GM12878 (cell line): ENCODE measurements around the gene SERPINA6. TPM values are rescaled to one million over a fixed set of nuclear protein-coding genes. Genes with fewer than 3 reads are reported as not detected.

Experiments used
- ATAC-seq: fragments of 200-7000 bp; cut with Tn5 transposase; 3 replicates; pipeline ENCODE4 v1.9.1; 2020; ENCODE audit warnings: mild to moderate bottlenecking, moderate library complexity
- BruUV-seq: library from RNA; stranded (reverse); fragments of 400-500 nt; replicated peaks from 2 replicates; lab custom pipeline; 2021; lab: Mats Ljungman, UMichigan
- CTCF ChIA-PET: fragments of 300-600 bp; sonication (Branson Sonifier 250); formaldehyde crosslinking; extraction: SDS; loops from one replicate; lab custom pipeline; 2021; ENCODE audit warnings: inconsistent platforms; lab: Yijun Ruan, JAX
- POLR2A ChIA-PET: fragments of 350-600 bp; formaldehyde crosslinking; extraction: SDS; loops from one replicate; lab custom pipeline; 2021; ENCODE audit warnings: inconsistent platforms; lab: Charles Lee
- RAD21 ChIA-PET: fragments of 300-600 bp; sonication (Branson Sonifier 250); formaldehyde crosslinking; loops from one replicate; lab custom pipeline; 2023; ENCODE audit warnings: antibody characterized with exemption; ENCODE audit not compliant: unreplicated experiment; lab: Charles Lee
- SMC1A ChIA-PET: fragments of 300-600 bp; sonication (Branson Sonifier 250); formaldehyde crosslinking; loops from one replicate; lab custom pipeline; 2023; ENCODE audit not compliant: unreplicated experiment, uncharacterized antibody; lab: Charles Lee
- DNase-seq: peaks from one replicate; pipeline ENCODE4 v3.0.0-alpha.2; 2011; ENCODE audit warnings: low read depth, low spot score
- FAIRE-seq: peaks from 3 replicates; lab custom pipeline; 2011; peaks lifted over from hg19 to GRCh38; lab: Jason Lieb, UNC
- H2AFZ ChIP-seq: 2 replicates; pipeline ENCODE4 v1.6.0; 2011; ENCODE audit warnings: low read depth, low read length, control low read depth; ENCODE audit not compliant: control insufficient read depth
- H3K27ac ChIP-seq: 2 replicates; pipeline ENCODE4 v1.5.1; 2011; ENCODE audit warnings: control low read depth; ENCODE audit not compliant: control insufficient read depth, insufficient read depth
- H3K27me3 ChIP-seq, 2 experiments: replicated peaks in 1 of 2; 2 replicates each; pipeline versions ENCODE4 v1.6.0 to v1.6.1; 2011; ENCODE audit warnings: low read length in 1 of 2; ENCODE audit not compliant: control insufficient read depth in 2 of 2, insufficient read depth in 2 of 2
- H3K36me3 ChIP-seq, 2 experiments: 2 replicates each; pipeline ENCODE4 v1.5.1; 2011; ENCODE audit warnings: low read length in 1 of 2; ENCODE audit not compliant: control insufficient read depth in 2 of 2, insufficient read depth in 2 of 2
- H3K4me1 ChIP-seq: 2 replicates; pipeline ENCODE4 v1.6.1; 2011; ENCODE audit warnings: mild to moderate bottlenecking, low read length, moderate library complexity, mixed read lengths; ENCODE audit not compliant: control insufficient read depth, insufficient read depth
- H3K4me2 ChIP-seq: 2 replicates; pipeline ENCODE4 v1.6.0; 2011; ENCODE audit warnings: control low read depth; ENCODE audit not compliant: control insufficient read depth, insufficient read depth
- H3K4me3 ChIP-seq: fragments of 200-600 bp; sonication (generic); 2 replicates; pipeline ENCODE4 v1.5.1; 2016
- H3K79me2 ChIP-seq: 2 replicates; pipeline ENCODE4 v1.6.0; 2011; ENCODE audit warnings: low read length; ENCODE audit not compliant: control insufficient read depth, insufficient read depth
- H3K9ac ChIP-seq: 2 replicates; pipeline ENCODE4 v1.8.0; 2011; ENCODE audit warnings: low read length, control low read depth, mixed read lengths; ENCODE audit not compliant: control insufficient read depth, insufficient read depth
- H3K9me3 ChIP-seq: replicated peaks from 3 replicates; pipeline ENCODE4 v1.5.1; 2011; ENCODE audit warnings: mild to moderate bottlenecking, low read length; ENCODE audit not compliant: control insufficient read depth, insufficient read depth
- H4K20me1 ChIP-seq: 2 replicates; pipeline ENCODE4 v1.6.0; 2011; ENCODE audit not compliant: control insufficient read depth, insufficient read depth
- BCL11A ChIP-seq: IDR thresholded peaks from 2 replicates; pipeline ENCODE4 v1.6.1; 2011; ENCODE audit warnings: low read depth, low read length
- CBFB ChIP-seq: IDR thresholded peaks from 2 replicates; pipeline ENCODE4 v1.6.1; 2016; ENCODE audit warnings: antibody characterized with exemption, low read depth
- HSF1 ChIP-seq: fragments of 150-350 bp; IDR thresholded peaks from 2 replicates; pipeline ENCODE4 v1.6.1; 2014; ENCODE audit warnings: mild to moderate bottlenecking, low read depth, low read length
- IRF3 ChIP-seq: fragments of 450-650 bp; IDR thresholded peaks from 2 replicates; pipeline ENCODE4 v1.6.1; 2014; ENCODE audit warnings: mild to moderate bottlenecking
- IRF5 ChIP-seq: fragments of 450-650 bp; IDR thresholded peaks from 2 replicates; pipeline ENCODE4 v1.6.1; 2017; ENCODE audit warnings: borderline replicate concordance
- JUND ChIP-seq: IDR thresholded peaks from 2 replicates; pipeline ENCODE4 v1.6.1; 2012; ENCODE audit warnings: low read depth, mild to moderate bottlenecking, low read length, improper control_type of control experiment, moderate library complexity
- TARDBP ChIP-seq: IDR thresholded peaks from 2 replicates; pipeline ENCODE4 v1.6.1; 2016; ENCODE audit warnings: borderline replicate concordance
- TCF7 ChIP-seq: IDR thresholded peaks from 2 replicates; pipeline ENCODE4 v1.6.1; 2014; ENCODE audit warnings: antibody characterized with exemption, borderline replicate concordance
- WRNIP1 ChIP-seq: IDR thresholded peaks from 2 replicates; pipeline ENCODE4 v1.6.1; 2011; ENCODE audit warnings: low read depth, low read length, improper control_type of control experiment, borderline replicate concordance
- YBX1 ChIP-seq: fragments of 450-650 bp; IDR thresholded peaks from 2 replicates; pipeline ENCODE4 v1.6.1; 2016; ENCODE audit warnings: antibody characterized with exemption
- ZBTB11 ChIP-seq: fragments of 450-650 bp; formaldehyde crosslinking; IDR thresholded peaks from 2 replicates; pipeline ENCODE4 v1.5.0; 2022; ENCODE audit warnings: mild to moderate bottlenecking, missing genetic modification characterization
- ZNF274 ChIP-seq: IDR thresholded peaks from one replicate; pipeline ENCODE4 v1.8.0; 2011; ENCODE audit not compliant: insufficient read length, insufficient read depth
- ZNF384 ChIP-seq: IDR thresholded peaks from 2 replicates; pipeline ENCODE4 v1.6.1; 2012; ENCODE audit warnings: low read depth, mild to moderate bottlenecking, low read length, improper control_type of control experiment, borderline replicate concordance
- WGBS: methylation state at CpG from one replicate; pipeline ENCODE4 v1.1.6; 2016; ENCODE audit warnings: low lambda C conversion rate; ENCODE audit not compliant: insufficient replicate concordance, insufficient coverage; ENCODE audit errors: missing lambda C conversion rate; 5-methylcytosine and 5-hydroxymethylcytosine counted together
- in situ Hi-C: fragments of 300-500 bp; cut with MboI; formaldehyde crosslinking; loops from 9 replicates; pipeline ENCODE4 v1.14.3; 2018; ENCODE audit warnings: mixed read lengths
- intact Hi-C: fragments of 100-400 bp; cut with micrococcal nuclease; formaldehyde crosslinking; loops from one replicate; pipeline ENCODE4 v1.14.2; 2022; ENCODE audit not compliant: unreplicated experiment
- polyA plus RNA-seq, 11 experiments: library from polyadenylated mRNA; depleted of rRNA in 4 of 11; unstranded in 6 of 11; stranded (reverse) in 5 of 11; fragments of >200 nt; fragmentation: Nextera tagmentation in 4 of 11; fragmentation: Illumina TruSeq in 1 of 11; extraction: Ambion mirVana in 4 of 11; extraction: Trizol in 1 of 11; gene quantifications; 1 replicate in 1 of 11; 2 replicates in 10 of 11; pipeline versions ENCODE4 v1.2.1 to v1.2.3, GENCODE V29; 2011 to 2016; ENCODE audit warnings: inconsistent platforms in 2 of 11, missing spikeins in 2 of 11, low read depth in 1 of 11
- total RNA-seq, 4 experiments: library from RNA; depleted of rRNA in 3 of 4; stranded (reverse); fragments of >200 nt in 3 of 4; fragmentation: Illumina TruSeq in 1 of 4; extraction: Trizol in 1 of 4; gene quantifications; 2 replicates each; pipeline versions ENCODE4 v1.2.1 to v1.2.3, GENCODE V29; 2013 to 2021
- TF ChIP-seq, protein P1 (sequence below): fragments of 450-650 bp; IDR thresholded peaks from 2 replicates; pipeline ENCODE4 v1.6.1; 2018; ENCODE audit warnings: borderline replicate concordance, mild to moderate bottlenecking; ENCODE audit not compliant: partially characterized antibody

SERPINA6 gene
- total and polyA plus RNA-seq, 10 of the 15 experiments (the other 5 are each of a cell fraction or from before 2014, with no cell fraction given): 0.11 to 0.27 (median 0.23) TPM; not detected in 7

- CTCF ChIA-PET: no interaction called here
- Histone ChIP-seq H3K4me2 (no peak overlapping the region), H3K79me2 (no peaks in the 10 kb centered on the region), H3K27ac (no peak overlapping the region), H3K9me3 (no peaks in the 10 kb centered on the region; the same call in 2 of the 3 replicates), H3K4me1 (no peaks in the 10 kb centered on the region), H2AFZ (no peak overlapping the region), H4K20me1 (no peaks in the 10 kb centered on the region; the same call in 1 of the 2 replicates), H3K4me3 (no peak overlapping the region), H3K9ac (no peak overlapping the region), H3K27me3 (no peaks in the 10 kb centered on the region; a peak in 1 of 4 replicates), H3K36me3 (no peaks in the 10 kb centered on the region)
- in situ Hi-C loops (no loop called here), intact Hi-C loops (no loop called here)
- SMC1A ChIA-PET: no interaction called here
- RAD21 ChIA-PET: no interaction called here
- FAIRE-seq (no peak), DNase-seq (no peak), ATAC-seq (no peak)
- POLR2A ChIA-PET: no interaction called here
- 63% methylated on average over 9 of the region's 9 CpGs for WGBS
- BruUV-seq: no TSS peak
- TF ChIP-seq ZBTB11 (CRISPR knock-in tag) (no peak), WRNIP1 (no peak), IRF3 (no peak), CBFB (no peak), JUND (no peak), TARDBP (no peak), BCL11A (no peak), ZNF274 (no peak), HSF1 (no peak), IRF5 (no peak), YBX1 (no peak), ZNF384 (no peak), TCF7 (no peak)
- TF ChIP-seq, protein P1, sequence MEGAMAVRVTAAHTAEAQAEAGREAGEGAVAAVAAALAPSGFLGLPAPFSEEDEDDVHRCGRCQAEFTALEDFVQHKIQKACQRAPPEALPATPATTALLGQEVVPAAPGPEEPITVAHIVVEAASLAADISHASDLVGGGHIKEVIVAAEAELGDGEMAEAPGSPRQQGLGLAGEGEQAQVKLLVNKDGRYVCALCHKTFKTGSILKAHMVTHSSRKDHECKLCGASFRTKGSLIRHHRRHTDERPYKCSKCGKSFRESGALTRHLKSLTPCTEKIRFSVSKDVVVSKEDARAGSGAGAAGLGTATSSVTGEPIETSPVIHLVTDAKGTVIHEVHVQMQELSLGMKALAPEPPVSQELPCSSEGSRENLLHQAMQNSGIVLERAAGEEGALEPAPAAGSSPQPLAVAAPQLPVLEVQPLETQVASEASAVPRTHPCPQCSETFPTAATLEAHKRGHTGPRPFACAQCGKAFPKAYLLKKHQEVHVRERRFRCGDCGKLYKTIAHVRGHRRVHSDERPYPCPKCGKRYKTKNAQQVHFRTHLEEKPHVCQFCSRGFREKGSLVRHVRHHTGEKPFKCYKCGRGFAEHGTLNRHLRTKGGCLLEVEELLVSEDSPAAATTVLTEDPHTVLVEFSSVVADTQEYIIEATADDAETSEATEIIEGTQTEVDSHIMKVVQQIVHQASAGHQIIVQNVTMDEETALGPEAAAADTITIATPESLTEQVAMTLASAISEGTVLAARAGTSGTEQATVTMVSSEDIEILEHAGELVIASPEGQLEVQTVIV: no peak
Measured at GRCh38 chr14:94295360-94296180, 27.6 kb downstream of the SERPINA6 start.
